Cardiac fibroblast (primary cell): ENCODE data around the gene FAM184B.

Experiments used
- DNase-seq, 2 donors: peaks; one replicate each; pipeline versions ENCODE4 v3.0.0 to v3.0.0-alpha.2; 2010; ENCODE audit warnings: low read depth in 2 of 2
- H3K4me3 ChIP-seq, 2 donors: replicated peaks in 1 of 2; 1 replicate in 1 of 2; 2 replicates in 1 of 2; pipeline ENCODE4 v1.5.1; 2011; ENCODE audit warnings: low read depth in 2 of 2, low read length in 2 of 2, mild to moderate bottlenecking in 2 of 2, moderate library complexity in 1 of 2
- TF ChIP-seq, protein P1 (sequence below): IDR thresholded peaks from one replicate; pipeline ENCODE4 v1.5.1; 2011; ENCODE audit warnings: low read depth, mild to moderate bottlenecking, low read length, inconsistent platforms

Gene FAM184B

DNA sequence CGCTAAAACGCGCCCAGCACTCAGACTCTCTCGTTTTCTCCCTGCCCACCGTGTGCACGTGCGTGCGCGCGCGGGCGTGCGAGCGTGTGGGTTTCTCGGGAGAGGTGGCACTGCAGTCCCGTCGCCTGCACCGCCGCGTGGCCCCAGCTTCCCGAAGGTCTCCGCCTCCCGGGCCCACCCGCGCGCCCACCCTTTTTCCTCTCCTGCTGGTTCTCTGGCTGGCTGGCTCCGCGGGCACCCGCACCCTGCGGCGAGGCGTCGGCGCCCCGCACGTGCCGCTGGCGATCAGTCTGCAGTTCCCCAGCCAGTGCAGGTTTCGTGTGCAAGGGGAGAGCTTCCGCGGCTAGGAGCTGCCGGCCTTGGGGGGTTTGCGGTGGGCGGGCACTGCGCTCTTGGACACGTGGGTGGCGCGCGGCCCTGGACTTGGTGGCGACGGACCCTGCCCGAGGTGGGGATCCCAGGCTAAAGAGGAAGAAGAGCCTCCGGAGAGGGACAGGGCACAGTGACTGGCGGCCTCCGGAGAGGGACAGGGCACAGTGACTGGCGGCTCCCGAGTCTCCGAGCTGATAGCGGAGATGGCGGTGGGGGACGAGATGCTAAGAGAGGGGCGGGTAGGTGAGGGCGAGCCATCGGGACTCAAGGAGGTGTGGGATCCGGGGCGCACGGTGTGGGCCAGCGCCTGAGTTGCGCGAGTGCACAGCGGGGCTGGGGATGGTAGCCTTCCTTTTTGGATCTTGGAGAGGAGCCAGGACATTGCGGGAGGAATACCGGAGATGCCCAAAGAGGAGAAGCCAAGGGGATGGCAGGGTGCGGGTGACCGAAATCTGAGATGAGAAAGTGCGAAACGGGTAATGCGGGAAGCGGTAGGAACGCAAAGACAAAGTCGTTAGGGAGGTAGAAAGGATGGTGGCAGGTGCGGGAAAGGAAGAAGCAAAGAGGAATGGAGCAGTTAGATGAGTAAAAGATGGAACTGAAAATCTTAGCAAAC lies at the start of gene FAM184B:
Gene FAM184B (minus strand): TSS at position 322 of the 988 bp plus-strand sequence. CDS start 322 bp downstream, outside the sequence.
- TF ChIP-seq, protein P1, sequence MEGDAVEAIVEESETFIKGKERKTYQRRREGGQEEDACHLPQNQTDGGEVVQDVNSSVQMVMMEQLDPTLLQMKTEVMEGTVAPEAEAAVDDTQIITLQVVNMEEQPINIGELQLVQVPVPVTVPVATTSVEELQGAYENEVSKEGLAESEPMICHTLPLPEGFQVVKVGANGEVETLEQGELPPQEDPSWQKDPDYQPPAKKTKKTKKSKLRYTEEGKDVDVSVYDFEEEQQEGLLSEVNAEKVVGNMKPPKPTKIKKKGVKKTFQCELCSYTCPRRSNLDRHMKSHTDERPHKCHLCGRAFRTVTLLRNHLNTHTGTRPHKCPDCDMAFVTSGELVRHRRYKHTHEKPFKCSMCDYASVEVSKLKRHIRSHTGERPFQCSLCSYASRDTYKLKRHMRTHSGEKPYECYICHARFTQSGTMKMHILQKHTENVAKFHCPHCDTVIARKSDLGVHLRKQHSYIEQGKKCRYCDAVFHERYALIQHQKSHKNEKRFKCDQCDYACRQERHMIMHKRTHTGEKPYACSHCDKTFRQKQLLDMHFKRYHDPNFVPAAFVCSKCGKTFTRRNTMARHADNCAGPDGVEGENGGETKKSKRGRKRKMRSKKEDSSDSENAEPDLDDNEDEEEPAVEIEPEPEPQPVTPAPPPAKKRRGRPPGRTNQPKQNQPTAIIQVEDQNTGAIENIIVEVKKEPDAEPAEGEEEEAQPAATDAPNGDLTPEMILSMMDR, result no peak
- H3K4me3 ChIP-seq, result peak within 1 kb of the TSS; percentile 47 to 48
- DNase-seq, result no peak

DNA sequence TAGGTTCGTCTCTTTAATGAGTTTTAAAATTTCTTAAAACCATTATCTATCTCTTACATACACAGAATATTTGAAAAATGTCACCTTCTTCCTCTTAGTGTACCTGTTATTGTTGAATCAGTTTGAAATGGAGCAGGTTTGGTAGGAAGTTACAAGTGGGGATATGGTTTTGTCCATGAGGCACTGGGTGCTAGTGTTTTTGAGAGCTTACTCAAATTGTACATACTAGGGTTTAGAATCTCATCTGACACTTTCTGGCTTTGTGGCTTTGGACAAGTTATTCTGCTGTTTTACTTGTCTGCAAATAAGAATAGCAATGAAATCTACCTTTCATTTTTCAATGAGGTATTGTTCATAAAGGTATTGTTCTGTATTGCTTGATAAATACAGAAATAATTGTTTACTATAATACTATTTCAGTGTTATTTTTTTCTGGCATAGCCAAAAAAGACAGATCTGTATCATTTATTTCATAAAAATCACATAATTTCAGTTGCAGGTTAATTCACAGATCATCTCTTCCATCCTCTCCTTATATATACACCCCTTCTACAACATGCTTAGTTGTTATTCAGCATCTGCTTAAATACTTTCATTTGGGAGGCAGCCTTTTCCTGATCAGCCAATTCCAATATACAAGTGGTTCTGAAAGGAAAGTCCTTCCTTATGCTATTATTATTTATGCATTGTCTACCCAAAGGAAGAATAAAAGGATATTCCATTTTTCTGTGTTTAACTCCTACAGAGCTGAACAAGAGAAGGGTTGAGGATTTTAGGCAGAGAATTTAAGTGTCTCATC lies 42.6 kb upstream of the FAM184B start:
- DNase-seq, result peak in 1 of 2 donors; percentile 16
- H3K4me3 ChIP-seq, result no peak overlapping the region
- TF ChIP-seq, protein P1, result no peak

DNA sequence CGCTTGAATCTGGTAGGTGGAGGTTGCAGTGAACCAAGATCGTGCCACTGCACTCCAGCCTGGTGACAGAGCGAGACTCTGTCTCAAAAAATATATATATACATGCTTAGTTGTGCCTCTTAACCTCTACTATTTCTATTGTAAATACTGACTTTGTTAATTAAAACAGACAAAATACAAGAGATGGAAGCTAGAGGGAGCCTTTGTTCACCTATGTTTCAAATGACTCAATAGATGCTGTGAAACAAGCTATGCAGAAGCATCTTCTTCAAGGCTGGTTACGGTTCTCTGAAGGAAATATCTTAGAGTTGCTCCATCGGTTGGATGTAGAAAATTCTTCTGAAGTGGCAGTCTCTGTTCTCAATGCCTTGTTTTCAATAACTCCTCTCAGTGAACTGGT lies 35.6 kb upstream of the FAM184B start:
- TF ChIP-seq, protein P1, result peak; percentile 51
- H3K4me3 ChIP-seq, result no peak overlapping the region
- DNase-seq, result peak; percentile 84 to 86

DNA sequence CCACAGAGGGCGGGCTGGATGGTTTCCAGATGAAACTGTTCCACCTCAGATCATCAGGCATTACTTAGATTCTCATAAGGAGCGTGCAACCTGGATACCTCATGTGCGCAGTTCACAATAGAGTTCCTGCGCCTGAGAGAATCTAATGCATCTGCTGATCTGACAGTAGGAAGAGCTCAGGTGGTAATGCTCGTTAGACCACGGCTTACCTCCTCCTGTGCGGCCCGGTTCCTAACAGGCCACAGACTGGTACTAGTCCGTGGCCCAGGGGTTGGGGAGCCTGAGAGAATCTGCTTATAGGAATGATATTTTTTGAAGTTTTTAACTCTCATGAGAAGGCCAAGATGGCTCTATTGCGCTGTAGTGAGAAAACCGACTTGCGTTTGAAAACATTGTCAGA lies 34.7 kb upstream of the FAM184B start:
- no peak overlapping the region for H3K4me3 ChIP-seq
- DNase-seq, result no peak
- TF ChIP-seq, protein P1, result no peak

DNA sequence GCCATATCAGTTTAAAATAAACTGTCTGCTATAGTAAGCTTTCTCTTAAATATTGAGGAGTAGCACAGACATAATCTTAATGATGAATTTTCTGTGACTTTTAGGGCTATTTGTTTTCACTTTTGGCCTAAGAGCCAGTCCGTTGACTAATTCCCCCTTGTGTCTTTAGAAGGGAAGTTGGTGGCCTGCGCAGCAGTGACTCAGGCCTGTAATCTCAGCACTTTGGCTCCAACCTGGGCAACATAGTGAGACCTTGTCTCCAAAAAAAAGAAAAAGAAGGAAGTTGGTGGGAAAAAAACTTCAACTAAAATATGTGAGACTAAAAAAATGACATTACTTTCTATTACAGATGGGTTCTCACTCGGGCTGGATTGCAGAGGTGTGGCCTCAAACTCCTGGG lies 32.7 kb upstream of the FAM184B start:
- no peak overlapping the region for H3K4me3 ChIP-seq
- TF ChIP-seq, protein P1, result no peak
- DNase-seq, result peak; percentile 67 to 82

DNA sequence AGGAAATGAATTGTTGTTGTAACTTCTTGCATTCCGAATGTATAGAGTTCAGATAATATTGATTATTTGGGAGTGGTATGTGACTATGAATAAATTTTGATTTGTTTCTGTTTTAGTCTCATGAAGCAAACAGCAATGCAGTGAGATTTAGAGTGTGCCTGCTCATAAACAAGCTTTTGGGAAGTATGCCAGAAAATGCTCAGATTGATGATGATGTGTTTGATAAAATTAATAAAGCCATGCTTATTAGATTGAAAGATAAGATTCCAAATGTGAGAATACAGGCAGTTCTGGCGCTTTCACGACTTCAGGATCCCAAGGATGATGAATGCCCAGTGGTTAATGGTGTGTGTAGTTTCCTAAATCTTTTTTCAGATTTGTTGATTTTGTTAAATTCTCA lies 31.4 kb upstream of the FAM184B start:
- peak overlapping the region in 1 of 2 donors; percentile 78 for H3K4me3 ChIP-seq
- TF ChIP-seq, protein P1, result no peak
- peak in 1 of 2 donors; percentile 28 for DNase-seq
